WTC11 (cell line): ENCODE results near the gene FRMD4B. TPM values are rescaled to one million over a fixed set of nuclear protein-coding genes. Genes with fewer than 3 reads are reported as not detected.

ENCODE experiments used
- ATAC-seq: fragments of 200-7000 bp; cut with Tn5 transposase; 2 replicates; pipeline ENCODE4 v1.10.0; 2021; ENCODE audit warnings: mild to moderate bottlenecking, moderate library complexity
- CTCF ChIA-PET: fragments of 300-600 bp; sonication (Branson Sonifier 250); formaldehyde crosslinking; loops from one replicate; lab custom pipeline; 2021; ENCODE audit warnings: antibody characterized with exemption; lab: Charles Lee
- POLR2A ChIA-PET: fragments of 350-600 bp; sonication (Branson Sonifier 250); formaldehyde crosslinking; loops from one replicate; lab custom pipeline; 2021; ENCODE audit warnings: antibody characterized with exemption; lab: Charles Lee
- DNase-seq: peaks from one replicate; pipeline ENCODE4 v3.0.0; 2021; ENCODE audit warnings: low spot score
- H3K27ac Mint-ChIP-seq: 2 replicates; pipeline ENCODE4 v1.8.0; 2021; ENCODE audit warnings: mixed read lengths
- H3K27me3 Mint-ChIP-seq: 2 replicates; pipeline ENCODE4 v1.8.0; 2021; ENCODE audit warnings: low read depth, mild to moderate bottlenecking, moderate library complexity, mixed read lengths
- H3K36me3 Mint-ChIP-seq: 2 replicates; pipeline ENCODE4 v1.8.0; 2021; ENCODE audit warnings: mixed read lengths
- H3K4me1 Mint-ChIP-seq: 2 replicates; pipeline ENCODE4 v1.8.0; 2022; ENCODE audit warnings: mixed read lengths
- H3K4me3 Mint-ChIP-seq: 2 replicates; pipeline ENCODE4 v1.8.0; 2021; ENCODE audit warnings: mild to moderate bottlenecking, moderate library complexity, mixed read lengths
- H3K9me3 Mint-ChIP-seq: 2 replicates; pipeline ENCODE4 v1.8.0; 2021; ENCODE audit warnings: mixed read lengths
- ATF1 ChIP-seq: sonication (generic); formaldehyde crosslinking; IDR thresholded peaks from 2 replicates; pipeline ENCODE4 v1.8.1; 2023; ENCODE audit warnings: mild to moderate bottlenecking, moderate library complexity, missing genetic modification reagents
- FOXP1 ChIP-seq: sonication (generic); formaldehyde crosslinking; IDR thresholded peaks from 2 replicates; pipeline ENCODE4 v1.8.0; 2022; ENCODE audit warnings: missing genetic modification reagents, mild to moderate bottlenecking, moderate library complexity, borderline replicate concordance
- GABPB1 ChIP-seq: sonication (generic); formaldehyde crosslinking; IDR thresholded peaks from 2 replicates; pipeline ENCODE4 v1.8.1; 2023; ENCODE audit warnings: mild to moderate bottlenecking, missing genetic modification reagents
- JUN ChIP-seq: sonication (generic); formaldehyde crosslinking; IDR thresholded peaks from 2 replicates; pipeline ENCODE4 v1.8.0; 2023; ENCODE audit warnings: mild to moderate bottlenecking, missing genetic modification reagents
- KAT7 ChIP-seq: sonication (generic); formaldehyde crosslinking; IDR thresholded peaks from 2 replicates; pipeline ENCODE4 v1.8.1; 2023; ENCODE audit warnings: missing genetic modification reagents, mild to moderate bottlenecking, borderline replicate concordance
- MXD4 ChIP-seq: fragments of 250-450 bp; sonication (Bioruptor Pico); IDR thresholded peaks from 2 replicates; pipeline ENCODE4 v1.8.0; 2021; ENCODE audit warnings: mild to moderate bottlenecking, moderate library complexity, borderline replicate concordance
- NFATC4 ChIP-seq: fragments of 250-450 bp; sonication (Bioruptor Pico); IDR thresholded peaks from 2 replicates; pipeline ENCODE4 v1.9.0; 2021; ENCODE audit warnings: mild to moderate bottlenecking
- NFE2L1 ChIP-seq: sonication (generic); formaldehyde crosslinking; IDR thresholded peaks from 2 replicates; pipeline ENCODE4 v1.8.1; 2023; ENCODE audit warnings: missing genetic modification reagents
- NR2C2 ChIP-seq: sonication (generic); formaldehyde crosslinking; IDR thresholded peaks from 2 replicates; pipeline ENCODE4 v1.8.0; 2022; ENCODE audit warnings: mild to moderate bottlenecking, missing genetic modification reagents
- OVOL2 ChIP-seq: fragments of 250-450 bp; sonication (Bioruptor Pico); IDR thresholded peaks from 2 replicates; pipeline ENCODE4 v1.9.0; 2021; ENCODE audit warnings: mild to moderate bottlenecking, borderline replicate concordance
- RORB ChIP-seq: fragments of 250-450 bp; sonication (Bioruptor Pico); IDR thresholded peaks from 2 replicates; pipeline ENCODE4 v1.9.0; 2021; ENCODE audit warnings: mild to moderate bottlenecking
- SMAD3 ChIP-seq: sonication (generic); formaldehyde crosslinking; IDR thresholded peaks from 2 replicates; pipeline ENCODE4 v1.8.0; 2022; ENCODE audit warnings: missing genetic modification reagents, mild to moderate bottlenecking, borderline replicate concordance
- TCF7 ChIP-seq: sonication (generic); formaldehyde crosslinking; IDR thresholded peaks from 2 replicates; pipeline ENCODE4 v1.8.0; 2022; ENCODE audit warnings: mild to moderate bottlenecking, low read depth, missing genetic modification reagents, moderate library complexity
- TEAD1 ChIP-seq: sonication (generic); formaldehyde crosslinking; IDR thresholded peaks from 2 replicates; pipeline ENCODE4 v1.8.0; 2022; ENCODE audit warnings: mild to moderate bottlenecking, missing genetic modification reagents
- ZNF121 ChIP-seq: sonication (generic); formaldehyde crosslinking; IDR thresholded peaks from 2 replicates; pipeline ENCODE4 v1.8.0; 2023; ENCODE audit warnings: missing genetic modification reagents
- ZNF423 ChIP-seq: fragments of 250-450 bp; sonication (Bioruptor Pico); IDR thresholded peaks from 2 replicates; pipeline ENCODE4 v2.1.2; 2022; ENCODE audit warnings: mild to moderate bottlenecking, moderate library complexity
- ZNF671 ChIP-seq: fragments of 250-450 bp; sonication (Bioruptor Pico); IDR thresholded peaks from 2 replicates; pipeline ENCODE4 v1.8.0; 2021; ENCODE audit warnings: mild to moderate bottlenecking
- total RNA-seq: library from RNA; stranded (reverse); gene quantifications from 3 replicates; pipeline ENCODE4 v1.2.3, GENCODE V29; 2021
- TF ChIP-seq, protein P1 (sequence below): sonication (generic); formaldehyde crosslinking; IDR thresholded peaks from 2 replicates; pipeline ENCODE4 v1.8.0; 2023; ENCODE audit warnings: missing genetic modification reagents
- TF ChIP-seq, protein P2 (sequence below): fragments of 250-450 bp; sonication (Bioruptor Pico); IDR thresholded peaks from 2 replicates; pipeline ENCODE4 v1.9.0; 2021; ENCODE audit warnings: mild to moderate bottlenecking, borderline replicate concordance
- TF ChIP-seq, protein P3 (sequence below): fragments of 200-600 bp; IDR thresholded peaks from 2 replicates; pipeline ENCODE4 v1.8.0; 2022; ENCODE audit warnings: antibody characterized with exemption
- TF ChIP-seq, protein P4 (sequence below): sonication (generic); formaldehyde crosslinking; IDR thresholded peaks from 2 replicates; pipeline ENCODE4 v1.8.1; 2023; ENCODE audit warnings: mild to moderate bottlenecking, missing genetic modification reagents
- TF ChIP-seq, protein P5 (sequence below): sonication (generic); formaldehyde crosslinking; IDR thresholded peaks from 2 replicates; pipeline ENCODE4 v1.8.1; 2023; ENCODE audit warnings: mild to moderate bottlenecking, moderate library complexity, missing genetic modification reagents

Gene FRMD4B
- total RNA-seq, 1 experiment from 2014 or later = 6.7 TPM

DNA sequence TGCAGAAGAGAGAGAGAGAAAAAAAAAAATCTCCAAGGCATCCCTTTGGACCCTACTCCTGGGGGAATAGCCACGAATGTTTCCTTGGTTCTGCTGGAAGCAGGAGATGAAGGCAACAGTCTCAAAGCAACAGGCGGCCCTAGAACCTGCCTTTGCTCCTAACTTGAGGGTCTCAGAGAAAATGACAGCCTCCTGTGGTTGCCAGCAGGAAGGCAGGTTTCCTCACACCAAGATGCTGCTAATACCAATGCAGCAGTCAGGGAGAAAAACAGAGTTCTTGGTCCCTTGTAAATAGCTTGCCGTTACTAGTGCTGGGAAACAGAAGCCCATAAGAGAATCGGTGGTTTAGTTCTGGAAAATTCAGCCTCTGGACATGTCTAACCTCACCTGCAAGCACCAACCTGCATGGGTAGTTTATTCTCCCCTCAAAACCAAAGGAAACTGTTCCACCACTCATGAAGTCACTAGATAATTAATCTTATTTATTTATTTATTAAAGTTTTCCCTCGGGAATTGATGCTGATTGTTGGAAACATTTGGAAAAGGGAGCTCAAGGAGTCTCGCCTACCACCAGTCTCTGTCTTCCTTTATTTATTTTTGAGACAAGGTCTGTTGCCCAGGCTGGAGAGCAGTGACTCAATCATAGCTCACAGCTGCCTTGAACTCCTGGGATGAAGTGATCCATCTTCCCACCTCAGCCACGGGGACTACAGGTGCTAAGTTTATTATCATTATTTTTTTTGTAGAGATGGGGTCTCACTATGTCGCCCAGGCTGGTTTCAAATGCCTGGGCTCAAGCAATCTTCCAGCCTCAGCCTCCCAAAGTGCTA is 883 bp upstream of the FRMD4B start:
- DNase-seq (no peak), ATAC-seq (peak; percentile 47)
- peaks cover 32% of the 10 kb centered on the region for H3K27me3 Mint-ChIP-seq
- no peaks in the 10 kb centered on the region for H3K36me3 Mint-ChIP-seq
- ChIA-PET CTCF (interaction anchor here (1.0 to 4.7 kb wide), 3 partner anchors 23 to 62 kb away, joined by 3 to 19 read pairs (median 3); no protein-coding TSS in a partner anchor), POLR2A (interaction anchor here (0.6 kb wide), 1 partner anchor 216 kb away, joined by 3 read pairs; no protein-coding TSS in a partner anchor)
- H3K9me3 Mint-ChIP-seq = no peaks in the 10 kb centered on the region
- H3K27ac Mint-ChIP-seq = no peak overlapping the region
- peak overlapping the region; percentile 63 for H3K4me3 Mint-ChIP-seq
- peaks cover 37% of the 10 kb centered on the region for H3K4me1 Mint-ChIP-seq
- TF ChIP-seq, protein P1, sequence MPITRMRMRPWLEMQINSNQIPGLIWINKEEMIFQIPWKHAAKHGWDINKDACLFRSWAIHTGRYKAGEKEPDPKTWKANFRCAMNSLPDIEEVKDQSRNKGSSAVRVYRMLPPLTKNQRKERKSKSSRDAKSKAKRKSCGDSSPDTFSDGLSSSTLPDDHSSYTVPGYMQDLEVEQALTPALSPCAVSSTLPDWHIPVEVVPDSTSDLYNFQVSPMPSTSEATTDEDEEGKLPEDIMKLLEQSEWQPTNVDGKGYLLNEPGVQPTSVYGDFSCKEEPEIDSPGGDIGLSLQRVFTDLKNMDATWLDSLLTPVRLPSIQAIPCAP = no peak
- TF ChIP-seq RORB (no peak), ATF1 (no peak), TEAD1 (no peak), JUN (CRISPR knock-in tag) (no peak)
- TF ChIP-seq, all 79 proteins: peak for 0

DNA sequence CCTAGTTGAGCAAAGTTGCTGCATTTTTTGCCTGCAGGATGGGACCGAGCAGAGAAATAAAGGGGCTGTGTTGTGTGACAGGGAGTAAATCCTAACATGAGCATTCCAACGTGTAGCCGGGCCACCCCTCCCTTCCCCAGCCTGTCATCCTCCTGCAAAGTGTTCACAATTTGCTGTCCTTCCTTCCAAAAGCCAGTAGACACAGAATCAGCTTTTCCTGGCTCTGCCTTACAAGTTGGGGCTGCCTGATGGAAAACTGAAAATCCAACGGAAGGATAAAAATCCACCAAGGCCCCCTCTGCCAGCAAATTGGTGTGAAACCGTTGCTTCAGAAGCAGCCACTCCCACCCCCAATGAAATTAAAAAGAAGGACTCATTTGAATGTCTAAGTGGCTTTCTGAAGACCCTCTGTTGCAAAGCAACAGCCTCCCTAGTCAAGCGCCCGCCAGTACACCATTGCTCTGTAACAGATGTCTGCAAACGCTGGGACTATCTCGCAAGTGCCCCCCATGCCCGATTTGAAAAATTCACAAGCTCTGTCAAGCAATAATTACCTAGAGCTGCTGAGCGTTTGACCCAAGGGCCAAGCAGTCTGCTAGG is 665 bp downstream of the FRMD4B start:
- ATAC-seq (no peak), DNase-seq (no peak)
- ChIA-PET POLR2A (no interaction called here), CTCF (interaction anchor here (1.3 to 4.7 kb wide), 2 partner anchors 25 to 61 kb away, joined by 3 to 19 read pairs; no protein-coding TSS in a partner anchor)
- Mint-ChIP-seq H3K9me3 (no peaks in the 10 kb centered on the region), H3K27me3 (peaks cover 32% of the 10 kb centered on the region), H3K4me1 (peaks cover 33% of the 10 kb centered on the region), H3K4me3 (peak overlapping the region; percentile 63), H3K36me3 (no peaks in the 10 kb centered on the region), H3K27ac (no peak overlapping the region)
- no peak for TF ChIP-seq KAT7 (CRISPR knock-in tag)
- TF ChIP-seq SMAD3 (CRISPR knock-in tag) = no peak
- TF ChIP-seq ZNF121 (CRISPR knock-in tag) = no peak
- no peak for TF ChIP-seq MXD4 (CRISPR knock-in tag)
- TF ChIP-seq ATF1 = no peak
- TF ChIP-seq NFATC4 = no peak
- no peak for TF ChIP-seq ZNF423
- TF ChIP-seq, protein P2, sequence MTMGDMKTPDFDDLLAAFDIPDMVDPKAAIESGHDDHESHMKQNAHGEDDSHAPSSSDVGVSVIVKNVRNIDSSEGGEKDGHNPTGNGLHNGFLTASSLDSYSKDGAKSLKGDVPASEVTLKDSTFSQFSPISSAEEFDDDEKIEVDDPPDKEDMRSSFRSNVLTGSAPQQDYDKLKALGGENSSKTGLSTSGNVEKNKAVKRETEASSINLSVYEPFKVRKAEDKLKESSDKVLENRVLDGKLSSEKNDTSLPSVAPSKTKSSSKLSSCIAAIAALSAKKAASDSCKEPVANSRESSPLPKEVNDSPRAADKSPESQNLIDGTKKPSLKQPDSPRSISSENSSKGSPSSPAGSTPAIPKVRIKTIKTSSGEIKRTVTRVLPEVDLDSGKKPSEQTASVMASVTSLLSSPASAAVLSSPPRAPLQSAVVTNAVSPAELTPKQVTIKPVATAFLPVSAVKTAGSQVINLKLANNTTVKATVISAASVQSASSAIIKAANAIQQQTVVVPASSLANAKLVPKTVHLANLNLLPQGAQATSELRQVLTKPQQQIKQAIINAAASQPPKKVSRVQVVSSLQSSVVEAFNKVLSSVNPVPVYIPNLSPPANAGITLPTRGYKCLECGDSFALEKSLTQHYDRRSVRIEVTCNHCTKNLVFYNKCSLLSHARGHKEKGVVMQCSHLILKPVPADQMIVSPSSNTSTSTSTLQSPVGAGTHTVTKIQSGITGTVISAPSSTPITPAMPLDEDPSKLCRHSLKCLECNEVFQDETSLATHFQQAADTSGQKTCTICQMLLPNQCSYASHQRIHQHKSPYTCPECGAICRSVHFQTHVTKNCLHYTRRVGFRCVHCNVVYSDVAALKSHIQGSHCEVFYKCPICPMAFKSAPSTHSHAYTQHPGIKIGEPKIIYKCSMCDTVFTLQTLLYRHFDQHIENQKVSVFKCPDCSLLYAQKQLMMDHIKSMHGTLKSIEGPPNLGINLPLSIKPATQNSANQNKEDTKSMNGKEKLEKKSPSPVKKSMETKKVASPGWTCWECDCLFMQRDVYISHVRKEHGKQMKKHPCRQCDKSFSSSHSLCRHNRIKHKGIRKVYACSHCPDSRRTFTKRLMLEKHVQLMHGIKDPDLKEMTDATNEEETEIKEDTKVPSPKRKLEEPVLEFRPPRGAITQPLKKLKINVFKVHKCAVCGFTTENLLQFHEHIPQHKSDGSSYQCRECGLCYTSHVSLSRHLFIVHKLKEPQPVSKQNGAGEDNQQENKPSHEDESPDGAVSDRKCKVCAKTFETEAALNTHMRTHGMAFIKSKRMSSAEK (CRISPR knock-in tag) = no peak
- TF ChIP-seq, protein P3, sequence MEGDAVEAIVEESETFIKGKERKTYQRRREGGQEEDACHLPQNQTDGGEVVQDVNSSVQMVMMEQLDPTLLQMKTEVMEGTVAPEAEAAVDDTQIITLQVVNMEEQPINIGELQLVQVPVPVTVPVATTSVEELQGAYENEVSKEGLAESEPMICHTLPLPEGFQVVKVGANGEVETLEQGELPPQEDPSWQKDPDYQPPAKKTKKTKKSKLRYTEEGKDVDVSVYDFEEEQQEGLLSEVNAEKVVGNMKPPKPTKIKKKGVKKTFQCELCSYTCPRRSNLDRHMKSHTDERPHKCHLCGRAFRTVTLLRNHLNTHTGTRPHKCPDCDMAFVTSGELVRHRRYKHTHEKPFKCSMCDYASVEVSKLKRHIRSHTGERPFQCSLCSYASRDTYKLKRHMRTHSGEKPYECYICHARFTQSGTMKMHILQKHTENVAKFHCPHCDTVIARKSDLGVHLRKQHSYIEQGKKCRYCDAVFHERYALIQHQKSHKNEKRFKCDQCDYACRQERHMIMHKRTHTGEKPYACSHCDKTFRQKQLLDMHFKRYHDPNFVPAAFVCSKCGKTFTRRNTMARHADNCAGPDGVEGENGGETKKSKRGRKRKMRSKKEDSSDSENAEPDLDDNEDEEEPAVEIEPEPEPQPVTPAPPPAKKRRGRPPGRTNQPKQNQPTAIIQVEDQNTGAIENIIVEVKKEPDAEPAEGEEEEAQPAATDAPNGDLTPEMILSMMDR = no peak
- TF ChIP-seq, protein P4, sequence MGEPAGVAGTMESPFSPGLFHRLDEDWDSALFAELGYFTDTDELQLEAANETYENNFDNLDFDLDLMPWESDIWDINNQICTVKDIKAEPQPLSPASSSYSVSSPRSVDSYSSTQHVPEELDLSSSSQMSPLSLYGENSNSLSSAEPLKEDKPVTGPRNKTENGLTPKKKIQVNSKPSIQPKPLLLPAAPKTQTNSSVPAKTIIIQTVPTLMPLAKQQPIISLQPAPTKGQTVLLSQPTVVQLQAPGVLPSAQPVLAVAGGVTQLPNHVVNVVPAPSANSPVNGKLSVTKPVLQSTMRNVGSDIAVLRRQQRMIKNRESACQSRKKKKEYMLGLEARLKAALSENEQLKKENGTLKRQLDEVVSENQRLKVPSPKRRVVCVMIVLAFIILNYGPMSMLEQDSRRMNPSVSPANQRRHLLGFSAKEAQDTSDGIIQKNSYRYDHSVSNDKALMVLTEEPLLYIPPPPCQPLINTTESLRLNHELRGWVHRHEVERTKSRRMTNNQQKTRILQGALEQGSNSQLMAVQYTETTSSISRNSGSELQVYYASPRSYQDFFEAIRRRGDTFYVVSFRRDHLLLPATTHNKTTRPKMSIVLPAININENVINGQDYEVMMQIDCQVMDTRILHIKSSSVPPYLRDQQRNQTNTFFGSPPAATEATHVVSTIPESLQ (CRISPR knock-in tag) = no peak
- TF ChIP-seq NR2C2 (CRISPR knock-in tag) = no peak
- no peak for TF ChIP-seq GABPB1 (CRISPR knock-in tag)
- TF ChIP-seq, protein P1 = no peak
- TF ChIP-seq OVOL2 (CRISPR knock-in tag) = no peak
- no peak for TF ChIP-seq TCF7 (CRISPR knock-in tag)
- TF ChIP-seq, protein P5, sequence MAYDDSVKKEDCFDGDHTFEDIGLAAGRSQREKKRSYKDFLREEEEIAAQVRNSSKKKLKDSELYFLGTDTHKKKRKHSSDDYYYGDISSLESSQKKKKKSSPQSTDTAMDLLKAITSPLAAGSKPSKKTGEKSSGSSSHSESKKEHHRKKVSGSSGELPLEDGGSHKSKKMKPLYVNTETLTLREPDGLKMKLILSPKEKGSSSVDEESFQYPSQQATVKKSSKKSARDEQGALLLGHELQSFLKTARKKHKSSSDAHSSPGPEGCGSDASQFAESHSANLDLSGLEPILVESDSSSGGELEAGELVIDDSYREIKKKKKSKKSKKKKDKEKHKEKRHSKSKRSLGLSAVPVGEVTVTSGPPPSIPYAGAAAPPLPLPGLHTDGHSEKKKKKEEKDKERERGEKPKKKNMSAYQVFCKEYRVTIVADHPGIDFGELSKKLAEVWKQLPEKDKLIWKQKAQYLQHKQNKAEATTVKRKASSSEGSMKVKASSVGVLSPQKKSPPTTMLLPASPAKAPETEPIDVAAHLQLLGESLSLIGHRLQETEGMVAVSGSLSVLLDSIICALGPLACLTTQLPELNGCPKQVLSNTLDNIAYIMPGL (CRISPR knock-in tag) = no peak
- TF ChIP-seq FOXP1 (CRISPR knock-in tag) = no peak
- TF ChIP-seq ZNF671 (CRISPR knock-in tag) = no peak
- TF ChIP-seq NFE2L1 (CRISPR knock-in tag) = no peak
